PC-3 (cell line): ENCODE measurements around the gene AP5Z1. TPM values are rescaled to one million over a fixed set of nuclear protein-coding genes. Genes with fewer than 3 reads are reported as not detected.

Source experiments
- ATAC-seq: fragments of 200-7000 bp; cut with Tn5 transposase; 2 replicates; pipeline ENCODE4 v1.9.1; 2020; ENCODE audit warnings: mild to moderate bottlenecking, moderate library complexity
- BruUV-seq: library from RNA; stranded (reverse); fragments of 400-500 nt; replicated peaks from 2 replicates; lab custom pipeline; 2021; lab: Mats Ljungman, UMichigan
- CTCF ChIA-PET: fragments of 300-600 bp; sonication (Branson Sonifier 250); formaldehyde crosslinking; loops from one replicate; lab custom pipeline; 2022; ENCODE audit warnings: antibody characterized with exemption; lab: Charles Lee
- POLR2A ChIA-PET: fragments of 300-600 bp; sonication (Branson Sonifier 250); formaldehyde crosslinking; loops from one replicate; lab custom pipeline; 2022; ENCODE audit warnings: antibody characterized with exemption; ENCODE audit not compliant: unreplicated experiment; lab: Charles Lee
- DNase-seq: peaks from one replicate; pipeline ENCODE4 v3.0.0-alpha.2; 2015
- H2AFZ ChIP-seq: fragments of 300-600 bp; sonication (generic); 2 replicates; pipeline ENCODE4 v1.6.0; 2016; ENCODE audit warnings: antibody characterized with exemption, low read length
- H3F3A ChIP-seq: fragments of 300-600 bp; sonication (generic); one replicate; pipeline ENCODE4 v1.6.0; 2017; ENCODE audit warnings: antibody characterized with exemption, low read length, control low read depth, mild to moderate bottlenecking; ENCODE audit not compliant: unreplicated experiment
- H3K27ac ChIP-seq: fragments of 300-600 bp; sonication (generic); 2 replicates; pipeline ENCODE4 v1.5.1; 2016; ENCODE audit warnings: mild to moderate bottlenecking, low read length
- H3K27me3 ChIP-seq: fragments of 300-600 bp; sonication (generic); 2 replicates; pipeline ENCODE4 v1.6.1; 2016; ENCODE audit warnings: low read length, mixed read lengths
- H3K36me3 ChIP-seq: fragments of 300-600 bp; sonication (generic); 2 replicates; pipeline ENCODE4 v1.6.1; 2016; ENCODE audit warnings: low read depth, mixed run types, low read length, mixed read lengths
- H3K4me1 ChIP-seq: fragments of 300-600 bp; sonication (generic); 2 replicates; pipeline ENCODE4 v1.5.1; 2016; ENCODE audit warnings: low read length; ENCODE audit not compliant: insufficient read depth
- H3K4me2 ChIP-seq: fragments of 300-600 bp; sonication (generic); 2 replicates; pipeline ENCODE4 v1.6.0; 2016; ENCODE audit warnings: low read length
- H3K4me3 ChIP-seq: fragments of 300-600 bp; sonication (generic); 2 replicates; pipeline ENCODE4 v1.5.1; 2016; ENCODE audit warnings: mild to moderate bottlenecking, low read length, mixed read lengths
- H3K79me2 ChIP-seq: fragments of 300-600 bp; sonication (generic); 2 replicates; pipeline ENCODE4 v1.6.1; 2017; ENCODE audit warnings: low read length, mixed read lengths
- H3K9ac ChIP-seq: fragments of 300-600 bp; sonication (generic); 2 replicates; pipeline ENCODE4 v1.6.0; 2016; ENCODE audit warnings: mild to moderate bottlenecking, low read length
- H3K9me2 ChIP-seq: fragments of 300-600 bp; sonication (generic); replicated peaks from 2 replicates; pipeline ENCODE4 v1.6.1; 2016; ENCODE audit warnings: mixed run types, low read length, mixed read lengths
- H3K9me3 ChIP-seq: fragments of 300-600 bp; sonication (generic); 2 replicates; pipeline ENCODE4 v1.6.1; 2016; ENCODE audit warnings: low read length, mixed read lengths
- H4K20me1 ChIP-seq: fragments of 300-600 bp; sonication (generic); 2 replicates; pipeline ENCODE4 v1.6.1; 2016; ENCODE audit warnings: low read length, mixed read lengths
- EZH2 ChIP-seq: fragments of 300-600 bp; sonication (generic); IDR thresholded peaks from one replicate; pipeline ENCODE4 v1.6.1; 2017; ENCODE audit warnings: antibody characterized with exemption, mild to moderate bottlenecking, low read length; ENCODE audit not compliant: unreplicated experiment
- EZH2phosphoT487 ChIP-seq: fragments of 300-600 bp; sonication (generic); IDR thresholded peaks from 2 replicates; pipeline ENCODE4 v1.6.1; 2018; ENCODE audit warnings: mild to moderate bottlenecking, antibody characterized with exemption, low read length, borderline replicate concordance
- intact Hi-C: fragments of 100-400 bp; cut with micrococcal nuclease; formaldehyde crosslinking; loops from 2 replicates; pipeline ENCODE4 v1.9.0; 2023
- total RNA-seq: library from RNA; depleted of rRNA; stranded (reverse); fragments of >200 nt; gene quantifications from 2 replicates; pipeline ENCODE4 v1.2.3, GENCODE V29; 2014
- TF ChIP-seq, protein P1 (sequence below): fragments of 300-600 bp; sonication (generic); conservative IDR thresholded peaks from 2 replicates; pipeline ENCODE4 v1.5.1; 2017; ENCODE audit warnings: antibody characterized with exemption, low read depth, mild to moderate bottlenecking, low read length

The AP5Z1 gene
- total RNA-seq, 1 experiment from 2014 or later: 36.6 TPM

DNA sequence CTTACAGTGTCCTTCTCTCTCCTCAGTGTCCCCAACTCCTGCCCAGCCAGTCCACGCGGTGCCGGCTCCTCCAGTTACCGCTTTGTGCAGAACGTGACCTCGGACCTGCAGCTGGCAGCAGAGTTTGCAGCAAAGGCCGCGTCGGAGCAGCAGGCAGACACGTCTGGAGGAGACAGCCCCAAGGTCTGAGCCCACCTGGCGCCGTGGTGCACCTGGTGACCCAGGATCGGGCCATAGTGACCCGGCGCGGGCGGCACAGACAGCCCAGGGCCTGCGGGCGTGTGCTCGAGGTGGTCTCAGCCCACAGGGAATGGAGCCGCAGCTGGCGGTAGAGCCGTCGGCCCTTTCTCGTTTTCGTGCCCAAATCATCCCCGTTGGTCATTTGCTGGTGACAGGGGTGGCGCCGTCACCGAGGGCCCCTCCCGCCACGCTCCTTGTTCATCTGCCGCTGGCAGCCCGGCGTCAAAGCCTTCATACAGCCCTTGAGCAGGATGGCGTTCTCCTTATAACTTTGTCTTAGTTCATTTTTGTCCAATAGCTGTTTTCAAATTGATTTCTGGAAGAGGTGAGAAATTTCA, 20.9 kb upstream of the AP5Z1 start:
- Histone ChIP-seq H4K20me1 (no peaks in the 10 kb centered on the region), H3K27me3 (no peaks in the 10 kb centered on the region), H3K9ac (no peak overlapping the region), H3K9me3 (no peaks in the 10 kb centered on the region), H3K79me2 (peaks cover 6% of the 10 kb centered on the region; the same call in 1 of the 2 replicates), H2AFZ (no peak overlapping the region), H3K4me1 (no peaks in the 10 kb centered on the region), H3K4me2 (no peak overlapping the region), H3K27ac (no peak overlapping the region), H3F3A (no peaks in the 10 kb centered on the region), H3K4me3 (no peak overlapping the region), H3K36me3 (no peaks in the 10 kb centered on the region), H3K9me2 (no peaks in the 10 kb centered on the region)
- TF ChIP-seq EZH2phosphoT487 (no peak), EZH2 (no peak)
- TF ChIP-seq, protein P1, sequence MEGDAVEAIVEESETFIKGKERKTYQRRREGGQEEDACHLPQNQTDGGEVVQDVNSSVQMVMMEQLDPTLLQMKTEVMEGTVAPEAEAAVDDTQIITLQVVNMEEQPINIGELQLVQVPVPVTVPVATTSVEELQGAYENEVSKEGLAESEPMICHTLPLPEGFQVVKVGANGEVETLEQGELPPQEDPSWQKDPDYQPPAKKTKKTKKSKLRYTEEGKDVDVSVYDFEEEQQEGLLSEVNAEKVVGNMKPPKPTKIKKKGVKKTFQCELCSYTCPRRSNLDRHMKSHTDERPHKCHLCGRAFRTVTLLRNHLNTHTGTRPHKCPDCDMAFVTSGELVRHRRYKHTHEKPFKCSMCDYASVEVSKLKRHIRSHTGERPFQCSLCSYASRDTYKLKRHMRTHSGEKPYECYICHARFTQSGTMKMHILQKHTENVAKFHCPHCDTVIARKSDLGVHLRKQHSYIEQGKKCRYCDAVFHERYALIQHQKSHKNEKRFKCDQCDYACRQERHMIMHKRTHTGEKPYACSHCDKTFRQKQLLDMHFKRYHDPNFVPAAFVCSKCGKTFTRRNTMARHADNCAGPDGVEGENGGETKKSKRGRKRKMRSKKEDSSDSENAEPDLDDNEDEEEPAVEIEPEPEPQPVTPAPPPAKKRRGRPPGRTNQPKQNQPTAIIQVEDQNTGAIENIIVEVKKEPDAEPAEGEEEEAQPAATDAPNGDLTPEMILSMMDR: no peak
- no TSS peak for BruUV-seq
- intact Hi-C loops: loop anchor here (1.0 to 2.0 kb wide), 3 partner anchors 70 to 143 kb away; no protein-coding TSS in a partner anchor
- ATAC-seq: no peak
- ChIA-PET POLR2A (no interaction called here), CTCF (no interaction called here)
- DNase-seq: no peak

DNA sequence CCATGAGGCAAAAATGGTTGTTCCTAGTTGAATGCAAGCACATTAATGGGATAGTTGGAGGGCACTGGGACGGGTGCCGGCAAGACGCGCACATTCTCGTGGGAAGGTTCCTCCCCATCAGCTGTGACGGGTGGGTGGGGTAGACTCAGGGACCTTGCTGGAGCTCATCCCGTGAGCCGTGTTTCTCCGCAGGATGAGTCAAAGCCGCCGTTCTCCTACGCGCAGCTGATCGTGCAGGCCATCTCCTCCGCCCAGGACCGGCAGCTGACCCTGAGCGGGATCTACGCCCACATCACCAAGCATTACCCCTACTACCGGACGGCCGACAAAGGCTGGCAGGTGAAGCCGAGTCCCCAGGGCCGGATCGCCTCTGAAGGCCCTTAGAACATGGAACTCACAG, 20.4 kb upstream of the AP5Z1 start:
- ATAC-seq (no peak), DNase-seq (no peak)
- BruUV-seq: no TSS peak
- no peaks in the 10 kb centered on the region for H3K9me3 ChIP-seq
- no peak overlapping the region for H3K27ac ChIP-seq
- H3K4me2 ChIP-seq: no peak overlapping the region
- H4K20me1 ChIP-seq: no peaks in the 10 kb centered on the region
- H3K79me2 ChIP-seq: peaks cover under 1% of the 10 kb centered on the region; the same call in 1 of the 2 replicates
- CTCF ChIA-PET: no interaction called here
- H3K4me3 ChIP-seq: no peak overlapping the region
- H3K36me3 ChIP-seq: no peaks in the 10 kb centered on the region
- no peak overlapping the region for H2AFZ ChIP-seq
- TF ChIP-seq EZH2 (no peak), EZH2phosphoT487 (no peak)
- TF ChIP-seq, protein P1: no peak
- H3K4me1 ChIP-seq: no peaks in the 10 kb centered on the region
- intact Hi-C loops: loop anchor here (2.0 kb wide), 2 partner anchors 70 to 112 kb away; no protein-coding TSS in a partner anchor
- no peaks in the 10 kb centered on the region for H3K9me2 ChIP-seq
- H3F3A ChIP-seq: no peaks in the 10 kb centered on the region
- H3K9ac ChIP-seq: no peak overlapping the region
- POLR2A ChIA-PET: no interaction called here
- H3K27me3 ChIP-seq: no peaks in the 10 kb centered on the region

DNA sequence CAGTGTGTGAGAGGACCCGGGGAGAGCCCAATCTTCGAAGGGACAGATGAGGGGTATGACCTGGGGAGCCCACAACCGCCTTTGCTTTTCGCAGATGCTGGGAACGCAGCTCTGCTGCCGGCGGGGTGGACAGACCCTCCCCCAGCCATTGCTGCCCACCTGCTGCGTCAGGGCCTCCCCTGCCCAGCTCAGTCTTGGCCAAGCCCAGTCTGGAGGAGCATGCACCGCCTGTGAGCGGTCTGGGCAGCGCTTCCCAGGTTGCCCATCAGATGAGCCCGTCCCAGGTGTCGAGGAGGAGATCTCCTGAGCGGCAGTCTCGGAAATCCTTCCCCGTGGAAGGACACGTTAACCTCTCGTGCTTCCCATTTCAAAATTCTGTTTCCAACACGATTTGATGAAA, 17.3 kb upstream of the AP5Z1 start:
- Histone ChIP-seq H3K27ac (no peak overlapping the region), H3K4me1 (no peaks in the 10 kb centered on the region), H4K20me1 (no peaks in the 10 kb centered on the region), H3K9me3 (no peaks in the 10 kb centered on the region), H3K79me2 (no peaks in the 10 kb centered on the region), H3K4me2 (no peak overlapping the region), H3K27me3 (no peaks in the 10 kb centered on the region), H3K4me3 (no peak overlapping the region), H3F3A (no peaks in the 10 kb centered on the region), H3K9me2 (no peaks in the 10 kb centered on the region), H3K9ac (no peak overlapping the region), H2AFZ (no peak overlapping the region), H3K36me3 (peaks cover 7% of the 10 kb centered on the region; the same call in 1 of the 2 replicates)
- no peak for TF ChIP-seq EZH2
- no peak for TF ChIP-seq EZH2phosphoT487
- TF ChIP-seq, protein P1: no peak
- ChIA-PET CTCF (no interaction called here), POLR2A (no interaction called here)
- DNase-seq (no peak), ATAC-seq (no peak)
- intact Hi-C loops: no loop called here
- no TSS peak for BruUV-seq
